NCI-H128 (cell line): ENCODE measurements around the gene CD244.
"Not testable (repeated sequence)": the region's sequence is repeated elsewhere in the genome, so short reads cannot be mapped to it uniquely, and the experiment has no call there.

Experiments used
- DNase-seq: peaks from one replicate; lab custom pipeline; 2025; ENCODE audit not compliant: unreplicated experiment; lab: John Stamatoyannopoulos, UW

The CD244 gene, protein sequence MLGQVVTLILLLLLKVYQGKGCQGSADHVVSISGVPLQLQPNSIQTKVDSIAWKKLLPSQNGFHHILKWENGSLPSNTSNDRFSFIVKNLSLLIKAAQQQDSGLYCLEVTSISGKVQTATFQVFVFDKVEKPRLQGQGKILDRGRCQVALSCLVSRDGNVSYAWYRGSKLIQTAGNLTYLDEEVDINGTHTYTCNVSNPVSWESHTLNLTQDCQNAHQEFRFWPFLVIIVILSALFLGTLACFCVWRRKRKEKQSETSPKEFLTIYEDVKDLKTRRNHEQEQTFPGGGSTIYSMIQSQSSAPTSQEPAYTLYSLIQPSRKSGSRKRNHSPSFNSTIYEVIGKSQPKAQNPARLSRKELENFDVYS

DNA sequence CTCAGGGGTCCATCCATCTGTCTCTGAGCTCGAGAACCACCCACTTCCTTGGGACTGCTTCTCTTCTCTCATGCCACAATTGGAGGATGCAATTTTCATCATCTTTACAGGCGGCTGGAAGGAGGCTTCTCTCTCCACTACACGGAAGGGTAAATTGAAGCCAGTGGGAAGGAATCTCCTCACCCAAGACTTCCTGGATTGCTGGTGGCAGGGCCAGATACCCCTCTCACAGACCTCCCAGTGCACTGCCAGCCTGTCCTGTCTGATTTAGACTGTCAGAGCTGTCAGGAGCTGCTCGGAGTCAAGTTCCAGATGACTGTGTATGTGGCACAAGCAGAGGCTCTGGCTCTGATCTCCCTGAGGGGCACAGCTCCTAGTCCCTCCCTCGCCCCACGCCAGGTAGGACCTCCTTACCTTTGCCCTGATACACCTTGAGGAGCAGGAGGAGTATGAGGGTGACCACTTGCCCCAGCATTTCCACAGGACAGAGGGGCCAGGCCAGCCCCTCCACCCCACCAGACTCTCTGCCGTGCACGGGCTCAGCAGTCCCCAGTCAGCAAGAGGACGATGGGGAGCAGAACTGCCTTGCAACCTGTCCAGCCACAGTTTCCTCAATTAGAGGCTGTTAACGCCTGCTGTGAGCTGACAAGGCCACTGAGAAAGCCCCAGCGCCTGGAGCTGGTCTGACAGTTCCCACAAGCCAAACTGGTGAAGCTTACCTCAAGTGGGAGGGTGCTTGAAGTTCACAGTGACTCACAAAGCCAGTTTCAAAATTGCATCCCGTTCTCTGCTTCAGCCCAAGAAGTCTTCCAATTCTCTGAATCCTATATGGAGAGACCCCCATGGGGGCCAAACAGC is at the start of gene CD244:
Gene CD244 (minus strand): TSS at position 685 of the 858 bp plus-strand sequence. CDS start 210 bp downstream, at position 475.
- DNase-seq: no peak

DNA sequence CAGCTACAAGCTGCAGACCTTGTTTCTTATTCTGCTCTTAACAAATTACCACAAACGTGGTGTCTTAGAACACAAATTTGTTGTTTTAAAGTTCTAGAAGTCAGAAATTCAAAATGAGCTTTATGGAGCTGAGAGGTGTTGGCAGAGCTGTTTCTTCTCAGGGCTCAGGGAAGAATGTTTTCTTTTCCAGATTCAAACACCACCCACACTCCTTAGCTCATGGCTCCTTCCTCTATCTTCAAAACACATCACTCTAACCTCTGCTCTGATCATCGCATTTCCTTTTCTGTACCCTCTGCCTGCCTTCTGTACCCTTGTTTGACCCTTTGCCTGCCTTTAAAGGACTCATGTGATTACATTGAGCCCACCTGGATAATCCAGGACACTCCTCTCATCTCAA is 49.2 kb upstream of the CD244 start:
- no peak for DNase-seq

DNA sequence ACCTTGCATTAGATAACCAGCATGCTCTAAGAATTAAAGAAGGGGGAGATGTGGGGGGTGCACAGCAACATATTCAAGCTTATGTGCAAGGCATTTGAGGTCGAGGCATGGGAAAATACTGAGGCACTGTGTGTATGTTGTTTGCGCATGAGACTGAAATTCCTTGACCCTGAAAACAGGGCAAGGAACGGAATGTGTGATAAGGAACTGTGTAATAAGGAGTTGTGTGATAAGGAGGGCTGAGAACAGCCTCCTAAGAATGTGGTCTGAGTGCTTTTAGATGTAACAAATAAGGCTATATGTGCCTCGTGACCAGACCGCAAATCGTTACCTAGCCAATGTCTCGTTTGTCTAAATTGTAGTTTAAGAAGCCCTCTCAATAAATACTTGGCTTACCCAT is 48.8 kb upstream of the CD244 start:
- DNase-seq: no peak

DNA sequence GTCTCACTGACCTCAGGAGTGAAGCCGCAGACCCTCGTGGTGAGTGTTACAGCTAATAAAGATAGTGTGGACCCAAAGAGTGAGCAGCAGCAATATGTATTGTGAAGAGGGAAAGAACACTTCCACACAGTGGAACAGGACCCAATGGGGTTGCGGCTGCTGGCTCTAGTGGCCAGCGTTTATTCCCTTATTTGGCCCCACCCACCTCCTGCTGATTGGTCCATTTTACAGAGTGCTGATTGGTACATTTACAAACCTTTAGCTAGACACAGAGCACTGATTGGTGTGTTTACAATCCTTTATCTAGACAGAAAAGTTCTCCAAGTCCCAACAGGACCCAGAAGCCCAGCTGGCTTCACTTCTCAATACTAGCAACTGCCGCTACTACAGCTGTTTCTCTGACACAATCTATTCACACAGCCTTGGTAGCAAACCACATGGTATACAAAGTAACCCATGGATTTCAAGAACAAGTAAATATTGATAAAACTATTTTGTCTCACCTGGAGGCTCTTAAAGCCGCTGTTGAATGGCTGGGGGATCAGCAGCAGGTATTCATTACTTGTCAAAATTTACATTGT is 47.6 kb upstream of the CD244 start:
- DNase-seq: no peak

DNA sequence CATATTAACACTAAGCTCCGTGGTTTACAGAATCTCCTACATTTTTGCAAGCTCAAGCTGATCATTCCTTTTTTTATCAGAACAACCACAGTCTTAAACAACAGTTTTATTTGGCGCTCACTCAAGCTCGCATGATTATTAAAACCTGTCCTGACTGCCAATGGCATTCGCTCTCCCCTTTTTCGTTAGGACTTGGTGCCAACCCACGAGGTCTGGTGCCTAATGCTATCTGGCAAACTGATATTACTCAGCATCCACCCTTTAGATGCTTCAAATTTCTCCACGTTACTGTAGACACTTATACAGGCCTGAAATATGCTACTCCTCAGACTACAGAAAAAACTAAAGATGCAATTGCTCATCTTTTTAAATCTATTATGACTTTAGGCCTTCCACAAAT is 45.3 kb upstream of the CD244 start:
- DNase-seq: no peak

DNA sequence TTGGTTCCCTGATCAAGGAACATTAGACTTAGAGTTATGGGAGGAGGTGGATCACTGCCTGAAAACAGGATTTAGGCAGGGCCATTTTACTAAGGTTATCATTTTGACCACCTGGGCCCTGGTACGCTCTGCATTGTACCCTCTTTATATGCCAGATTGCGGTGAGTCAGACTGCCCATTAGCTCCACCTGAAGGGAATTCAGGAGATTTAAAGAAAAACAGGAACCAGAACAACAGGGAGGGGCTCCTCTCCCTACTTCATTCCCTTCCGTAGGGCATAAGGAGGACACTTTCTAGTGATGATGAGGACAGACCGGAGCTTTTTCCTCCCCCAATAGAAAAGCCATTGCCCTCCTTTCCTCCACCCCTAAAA is 42.9 kb upstream of the CD244 start:
- no peak for DNase-seq

DNA sequence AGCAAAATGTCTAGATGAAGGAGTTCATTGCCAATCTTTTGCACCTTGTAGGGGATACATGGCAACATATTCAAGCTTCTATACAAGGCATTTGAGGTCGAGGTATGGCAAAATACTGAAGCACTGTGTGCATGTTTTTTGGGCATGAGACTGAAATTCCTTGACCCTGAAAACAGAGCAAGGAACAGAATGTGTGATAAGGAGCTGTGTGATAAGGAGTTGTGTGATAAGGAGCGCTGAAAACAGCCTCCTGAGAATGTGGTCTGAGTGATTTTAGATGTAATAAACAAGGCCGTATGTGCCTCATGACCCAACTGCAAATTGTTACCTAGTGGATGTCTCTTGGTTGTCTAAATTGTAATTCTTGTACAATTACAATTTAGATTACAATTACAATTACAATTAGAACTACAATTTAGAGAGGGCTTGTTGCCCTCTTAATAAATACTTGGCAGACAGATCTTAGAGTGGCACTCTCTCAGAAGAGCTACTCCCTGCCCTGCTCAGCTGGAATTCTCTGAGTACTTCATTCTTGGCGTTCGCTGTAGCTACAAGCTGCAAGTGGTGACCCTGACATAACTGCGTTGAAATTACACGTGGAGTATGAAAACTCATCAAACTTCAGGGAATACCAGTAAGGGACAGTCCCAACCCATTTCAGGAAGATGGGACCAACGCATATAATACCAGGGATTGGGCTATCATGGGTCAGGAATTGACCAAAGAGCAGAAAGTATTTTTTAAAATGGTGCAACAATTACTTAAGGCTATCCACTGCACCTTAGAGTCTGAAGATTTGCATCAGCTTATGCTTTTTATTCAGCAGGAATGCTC is 42.3 kb upstream of the CD244 start:
- DNase-seq: no peak

DNA sequence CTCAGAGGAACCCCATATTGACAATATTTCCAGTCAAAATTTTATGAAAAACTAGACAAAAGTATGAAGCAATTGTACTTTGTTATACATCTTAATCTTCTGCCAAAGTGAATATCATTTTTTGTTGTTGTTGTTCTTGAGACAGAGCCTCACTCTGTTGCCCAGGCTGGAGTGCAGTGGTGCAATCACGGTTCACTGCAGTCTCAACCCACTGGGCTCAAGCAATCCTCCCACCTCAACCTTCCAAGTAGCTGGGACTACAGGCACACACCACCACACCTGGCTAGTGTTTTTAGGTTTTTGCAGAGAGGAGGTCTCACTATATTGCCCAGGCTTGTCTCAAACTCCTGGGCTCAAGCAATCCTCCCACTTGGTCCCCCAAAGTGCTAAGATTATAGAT is 39.6 kb upstream of the CD244 start:
- not testable (repeated sequence) for DNase-seq

DNA sequence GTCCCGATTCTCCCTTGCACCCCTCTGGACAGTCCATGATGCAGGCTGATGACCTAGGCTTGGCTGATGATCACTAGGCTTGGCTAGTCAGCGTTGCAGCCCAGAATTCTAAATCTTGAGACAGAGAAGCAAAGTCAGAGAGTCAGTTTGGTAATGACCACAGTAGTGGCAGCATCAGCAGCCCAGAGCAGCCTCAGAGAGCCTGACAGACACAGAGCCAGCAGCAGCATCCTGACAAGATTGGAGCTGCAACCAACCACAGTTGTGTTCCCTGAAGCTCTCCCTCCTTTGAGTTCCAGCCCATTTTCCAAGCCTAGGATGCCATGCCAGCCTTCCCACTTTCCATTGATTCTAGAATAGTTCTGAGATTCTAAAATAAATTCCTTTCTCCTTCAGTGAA is 39.1 kb upstream of the CD244 start:
- no peak for DNase-seq

DNA sequence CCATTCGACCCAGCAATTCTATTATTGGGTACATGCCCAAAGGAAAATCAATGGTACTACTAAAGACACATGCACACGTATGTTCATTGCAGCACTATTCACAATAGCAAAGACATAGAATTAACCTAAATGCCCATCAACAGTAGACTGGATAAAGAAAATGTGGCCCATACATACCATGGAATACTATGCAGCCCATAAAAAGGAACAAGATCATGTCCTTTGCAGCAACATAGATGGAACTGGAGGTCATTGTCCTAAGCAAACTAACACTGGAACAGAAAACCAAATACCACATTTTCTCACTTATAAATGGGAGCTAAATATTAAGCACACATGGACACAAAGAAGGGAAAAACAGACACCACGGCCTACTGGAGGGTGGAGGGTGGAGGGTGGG is 38.0 kb upstream of the CD244 start:
- not testable (repeated sequence) for DNase-seq

DNA sequence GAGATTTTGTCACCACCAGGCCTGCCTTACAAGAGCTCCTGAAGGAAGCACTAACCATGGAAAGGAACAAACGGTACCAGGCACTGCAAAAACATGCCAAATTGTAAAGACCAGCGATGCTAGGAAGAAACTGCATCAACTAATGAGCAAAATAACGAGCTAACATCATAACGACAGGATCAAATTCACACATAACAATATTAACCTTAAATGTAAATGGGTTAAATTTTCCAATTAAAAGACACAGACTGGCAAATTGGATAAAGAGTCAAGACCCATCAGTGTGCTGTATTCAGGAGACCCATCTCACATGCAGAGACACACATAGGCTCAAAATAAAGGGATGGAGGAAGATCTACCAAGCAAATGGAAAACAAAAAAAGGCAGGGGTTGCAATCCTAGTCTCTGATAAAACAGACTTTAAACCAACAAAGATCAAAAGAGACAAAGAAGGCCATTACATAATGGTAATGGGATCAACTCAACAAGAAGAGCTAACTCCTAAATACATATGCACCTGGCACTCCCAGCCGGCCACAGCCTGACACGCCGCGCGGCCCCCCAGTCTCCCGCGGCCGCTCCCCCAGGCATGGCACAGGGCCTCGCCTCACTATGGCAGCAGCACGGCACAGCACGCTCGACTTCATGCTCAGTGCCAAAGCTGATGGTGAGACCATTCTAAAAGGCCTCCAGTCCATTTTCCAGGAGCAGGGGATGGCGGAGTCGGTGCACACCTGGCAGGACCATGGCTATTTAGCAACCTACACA is 31.9 kb upstream of the CD244 start:
- DNase-seq: not testable (repeated sequence)

DNA sequence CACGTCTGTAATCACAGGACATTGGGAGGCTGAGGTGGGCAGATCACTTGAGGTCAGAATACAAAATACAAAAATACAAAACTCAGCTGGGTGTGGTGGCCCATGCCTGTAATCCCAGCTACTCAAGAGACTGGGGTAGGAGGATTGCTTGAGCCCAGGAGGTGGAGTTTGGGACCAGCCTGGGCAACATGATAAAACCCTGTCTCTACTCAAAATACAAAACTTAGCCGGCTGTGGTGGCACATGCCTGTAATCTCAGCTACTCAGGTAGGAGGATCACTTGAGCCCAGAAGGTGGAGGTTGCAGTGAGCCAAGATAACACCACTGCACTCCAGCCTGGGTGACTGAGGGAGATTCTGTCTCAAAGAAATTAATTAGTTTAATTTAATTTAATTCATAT is 28.8 kb upstream of the CD244 start:
- no peak for DNase-seq

DNA sequence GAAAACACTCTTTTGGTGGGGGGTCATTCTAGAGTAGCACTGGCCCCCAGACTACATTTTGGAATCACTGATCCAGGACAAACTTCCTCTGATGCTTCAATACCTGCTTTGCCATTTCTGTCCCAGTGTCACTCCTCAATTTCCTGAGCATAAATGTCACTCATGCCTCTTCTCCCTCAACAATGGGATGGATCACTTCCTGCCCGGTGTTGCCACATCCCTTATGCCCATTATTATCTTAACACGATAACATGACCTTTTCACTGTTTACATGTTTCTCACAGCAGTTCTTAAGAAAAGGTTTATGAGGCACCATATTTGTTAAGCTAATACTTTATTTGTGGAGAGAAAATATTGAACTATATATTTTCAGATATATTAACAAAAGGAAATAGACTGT is 26.2 kb upstream of the CD244 start:
- DNase-seq: no peak

DNA sequence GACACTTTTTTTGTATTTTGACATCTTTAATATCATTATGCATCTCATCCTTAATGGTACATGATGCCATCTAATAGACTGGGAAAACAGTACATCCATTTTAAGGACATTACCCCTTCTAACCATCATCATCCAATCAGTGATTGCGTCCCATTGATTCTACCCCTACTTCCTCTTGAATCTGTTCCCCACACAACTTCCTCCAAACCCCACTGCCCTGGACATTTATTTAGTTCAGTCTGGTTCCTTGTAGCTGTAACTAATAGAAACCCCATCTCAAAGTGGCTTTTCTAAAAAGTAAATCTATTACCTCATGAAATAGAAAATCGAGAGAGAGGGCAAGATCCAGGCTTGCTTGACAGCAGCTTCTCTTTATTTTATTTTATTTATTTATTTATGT is 24.4 kb upstream of the CD244 start:
- no peak for DNase-seq

DNA sequence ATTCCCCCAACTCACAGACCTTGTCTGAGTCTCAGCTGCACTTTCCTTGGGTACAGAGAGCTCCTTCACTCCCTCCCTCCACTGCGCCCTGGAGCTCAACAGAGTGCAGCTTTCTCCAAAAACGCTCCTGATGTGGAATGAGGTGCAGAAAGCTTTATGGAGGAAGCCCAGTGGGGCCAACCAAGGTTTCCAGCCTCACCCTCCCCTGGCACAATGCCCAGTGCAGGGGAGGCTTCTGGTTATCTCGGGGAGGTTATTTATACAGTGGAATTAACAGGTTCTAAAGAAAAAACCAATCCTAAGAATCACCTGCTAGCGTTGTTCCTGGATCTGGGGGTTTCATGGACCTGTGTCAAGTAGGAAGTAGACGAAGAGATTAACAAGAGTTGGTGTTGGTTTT is 22.4 kb upstream of the CD244 start, which contains the start of gene ITLN1:
Gene ITLN1 (minus strand): TSS at position 139 of the 400 bp plus-strand sequence. CDS start 303 bp downstream, outside the sequence.
- DNase-seq: no peak

DNA sequence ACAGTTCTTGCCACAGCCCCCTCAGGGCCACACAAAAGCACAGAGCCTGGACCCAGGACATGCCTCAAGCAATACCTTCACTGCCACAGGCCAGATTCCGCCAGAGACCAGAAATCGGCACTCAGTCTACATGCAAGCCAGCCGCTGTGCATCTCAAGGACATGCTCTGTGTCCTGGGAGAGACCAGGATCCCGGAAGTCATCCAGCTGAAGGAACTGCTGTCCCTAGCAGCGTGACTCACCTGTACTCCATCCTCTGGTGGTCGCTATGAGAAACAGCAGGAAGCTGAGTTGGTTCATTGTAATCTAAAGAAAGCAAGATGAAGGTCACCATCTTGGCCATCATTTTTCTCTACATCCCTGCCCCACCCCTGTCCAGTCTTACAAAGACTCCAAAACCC is 21.9 kb upstream of the CD244 start:
- DNase-seq: no peak

DNA sequence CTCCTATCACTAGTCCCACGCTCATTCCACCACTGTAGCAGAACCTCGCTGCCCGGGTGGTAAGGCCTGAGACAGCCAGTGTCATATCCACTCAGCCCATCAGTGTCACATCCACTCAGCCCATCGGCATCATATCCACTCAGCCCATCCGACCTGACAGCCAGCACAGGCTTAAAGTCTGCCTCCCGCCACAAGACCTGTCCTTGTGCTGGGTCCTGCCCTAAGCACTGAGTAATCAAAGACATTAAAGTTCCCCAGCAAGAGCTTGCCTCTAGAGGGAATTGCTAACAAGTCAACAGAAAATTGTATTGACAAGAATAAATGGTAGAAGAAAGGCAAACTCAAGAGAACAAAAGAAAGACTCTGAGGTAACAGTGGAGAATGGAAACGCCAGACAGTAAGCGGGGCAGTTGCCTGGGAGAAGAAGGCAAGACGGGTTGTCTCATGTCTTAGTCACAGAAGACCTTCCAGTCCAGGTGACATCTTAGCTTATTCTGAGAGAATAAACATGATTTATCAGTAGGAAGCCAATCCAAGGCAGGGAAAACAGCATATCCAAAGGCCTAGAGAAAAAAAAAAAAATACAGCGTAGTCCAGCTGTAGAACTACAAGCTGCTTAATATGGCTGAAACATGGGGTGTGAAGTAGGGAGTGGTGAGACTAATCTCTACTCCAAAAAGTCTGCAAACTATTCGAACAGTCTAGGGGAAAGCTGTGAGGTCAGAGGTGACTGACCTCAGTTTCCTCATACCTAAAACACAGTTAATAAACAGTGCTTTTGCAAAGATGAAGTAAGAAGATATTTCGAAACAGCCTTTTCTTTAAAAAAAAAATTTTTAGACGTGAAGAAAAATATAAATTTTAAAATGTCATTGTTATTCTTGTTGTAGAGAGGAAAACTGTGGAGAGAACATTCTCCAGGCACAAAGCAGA is 21.2 kb upstream of the CD244 start:
- DNase-seq: no peak

DNA sequence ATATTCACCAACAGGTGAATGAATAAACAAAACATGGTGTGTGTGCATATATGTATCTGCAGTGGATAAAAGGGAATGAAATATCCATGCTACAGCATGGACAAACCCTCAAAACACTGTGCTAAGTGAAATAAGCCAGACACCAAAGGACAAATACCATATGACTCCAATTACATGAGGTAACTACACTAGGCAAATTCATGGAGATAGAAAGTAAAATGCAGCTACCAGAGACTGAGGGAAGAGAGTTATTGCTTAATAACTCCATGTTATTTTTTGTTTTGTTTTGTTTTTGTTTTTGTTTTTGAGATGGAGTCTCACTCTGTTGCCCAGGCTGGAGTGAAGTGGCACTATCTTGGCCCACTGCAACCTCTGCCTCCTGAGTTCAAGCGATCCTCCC is 19.9 kb upstream of the CD244 start:
- DNase-seq: no peak

DNA sequence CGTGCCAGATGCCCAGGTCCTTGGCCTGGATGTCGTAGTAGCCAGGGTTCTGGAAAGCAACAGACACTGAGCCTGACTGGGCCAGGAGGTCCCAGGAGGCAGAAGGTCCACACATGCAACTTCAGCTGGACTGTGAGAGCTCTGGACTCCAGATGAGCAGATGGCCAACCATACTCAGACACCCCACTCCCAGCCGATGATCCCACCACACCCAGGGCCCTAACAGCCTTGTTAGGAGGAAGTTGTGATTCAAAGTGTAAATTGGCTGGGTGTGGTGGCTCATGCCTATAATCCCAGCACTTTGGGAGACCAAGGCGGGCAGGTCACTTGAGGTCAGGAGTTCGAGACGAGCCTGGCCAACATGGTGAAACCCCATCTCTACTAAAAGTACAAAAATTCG is 18.6 kb upstream of the CD244 start:
- DNase-seq: not testable (repeated sequence)
